K562 treated with DMSO at 1 percent for 4 hours (cell line): Measurements from ENCODE around the gene MLYCD. TPM values are rescaled to one million over a fixed set of nuclear protein-coding genes. Genes with fewer than 3 reads are reported as not detected.

Source experiments
- total RNA-seq: library from RNA; unstranded; fragments of 300-600 nt; gene quantifications from 2 replicates; pipeline ENCODE4 v1.2.3, GENCODE V29; 2022; ENCODE audit not compliant: insufficient read depth

The MLYCD gene
- total RNA-seq: 1.4 and 1.7 TPM in 2 replicates

GRCh38 chr16:83898463-83899271 is at the start of gene MLYCD:
TSS of gene MLYCD (plus strand) at chr16:83899115. CDS start at chr16:83899145, 30 bp downstream.

GRCh38 chr16:83952940-83953795 is 54.3 kb downstream of the MLYCD start, which contains the start of gene OSGIN1:
TSS of gene OSGIN1 (plus strand) at chr16:83953240. CDS start at chr16:83957672, 4,432 bp downstream.

DNA sequence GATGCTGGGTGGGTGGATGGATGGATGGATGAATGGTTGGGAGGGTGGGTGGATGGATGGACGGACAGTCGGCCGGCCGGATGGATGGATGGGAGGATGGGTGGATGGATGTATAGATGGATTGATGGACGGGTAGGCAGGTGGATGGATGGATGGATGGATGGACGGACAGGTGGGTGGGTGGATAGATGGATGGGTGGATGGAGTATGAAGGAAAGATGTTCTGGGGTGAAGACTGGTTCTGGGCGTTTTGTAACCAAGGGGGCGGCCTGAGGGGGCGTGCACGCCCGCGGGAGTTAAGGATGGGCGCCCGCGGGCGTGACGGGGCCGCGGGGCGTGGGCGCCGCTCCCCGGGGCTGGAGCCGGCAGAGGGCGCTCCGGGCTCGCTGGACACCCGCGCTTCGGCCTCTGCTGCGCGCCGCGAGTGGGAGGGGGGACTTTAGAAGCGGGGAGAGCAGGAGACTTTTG is 69.0 kb downstream of the MLYCD start, which contains the start of gene NECAB2:
TSS of gene NECAB2 (plus strand) at position 407 of the 468 bp plus-strand sequence. CDS start 405 bp downstream, outside the sequence.

Other genes with a start within 250 kb of the MLYCD start
- gene HSBP1, start 91.1 kb upstream of the MLYCD start, total RNA-seq: 9.9 and 19.7 TPM in 2 replicates
- gene OSGIN1, start 54.1 kb downstream of the MLYCD start, total RNA-seq: 8.4 and 12.5 TPM in 2 replicates
- not detected in 2 replicates for gene NECAB2, start 69.1 kb downstream of the MLYCD start, total RNA-seq
- gene SLC38A8, start 143.7 kb downstream of the MLYCD start, total RNA-seq: not detected in 2 replicates
- gene MBTPS1, start 217.8 kb downstream of the MLYCD start, total RNA-seq: 75.4 and 83.6 TPM in 2 replicates
- gene HSDL1, start 246.1 kb downstream of the MLYCD start, total RNA-seq: 35.6 and 48.7 TPM in 2 replicates
- 0.15 TPM in 1 of 2 replicates, not detected in the other for gene DNAAF1, start 246.2 kb downstream of the MLYCD start, total RNA-seq